Gastroesophageal sphincter (tissue), 3 donors: Measurements from ENCODE around the gene MED27.

Experiments
- CTCF ChIP-seq, 4 experiments: fragments of 200-600 bp in 2 of 4; fragments of 450-650 bp in 2 of 4; sonication (generic) in 1 of 4; IDR thresholded peaks; one replicate each; pipeline ENCODE4 v1.5.1; 2017 to 2019; ENCODE audit warnings: antibody characterized with exemption in 4 of 4, mild to moderate bottlenecking in 2 of 4, moderate library complexity in 2 of 4
- EP300 ChIP-seq: sonication (generic); formaldehyde crosslinking; IDR thresholded peaks from one replicate; pipeline ENCODE4 v1.6.1; 2017; ENCODE audit warnings: antibody characterized with exemption, mild to moderate bottlenecking

- TF ChIP-seq CTCF (IDR thresholded peaks at IDR 0.05) (no peak), EP300 (no peak)
Observed at GRCh38 chr9:131843989-131844744, 235.5 kb downstream of the MED27 start.
